GM13977 (cell line): Measurements from ENCODE around the gene LRRC4C.
"Not testable (repeated sequence)": the region's sequence is repeated elsewhere in the genome, so short reads cannot be mapped to it uniquely, and the experiment has no call there.

ENCODE experiments used
- DNase-seq: peaks from one replicate; pipeline ENCODE4 v3.0.0; 2012; ENCODE audit warnings: low spot score
- in situ Hi-C: fragments of 300-500 bp; cut with MboI; formaldehyde crosslinking; loops from one replicate; pipeline ENCODE4 v1.12.0; 2022; ENCODE audit warnings: low sequenced_read_pairs, low pct_unique_long_range_greater_than_20kb, mixed read lengths, inconsistent platforms; ENCODE audit not compliant: unreplicated experiment
- TF ChIP-seq, protein P1 (sequence below): IDR thresholded peaks from 2 replicates; pipeline ENCODE4 v1.5.1; 2012; ENCODE audit warnings: mild to moderate bottlenecking, control low read depth; ENCODE audit not compliant: insufficient read depth; ENCODE audit errors: extremely low read depth, missing control alignments

LRRC4C gene

DNA sequence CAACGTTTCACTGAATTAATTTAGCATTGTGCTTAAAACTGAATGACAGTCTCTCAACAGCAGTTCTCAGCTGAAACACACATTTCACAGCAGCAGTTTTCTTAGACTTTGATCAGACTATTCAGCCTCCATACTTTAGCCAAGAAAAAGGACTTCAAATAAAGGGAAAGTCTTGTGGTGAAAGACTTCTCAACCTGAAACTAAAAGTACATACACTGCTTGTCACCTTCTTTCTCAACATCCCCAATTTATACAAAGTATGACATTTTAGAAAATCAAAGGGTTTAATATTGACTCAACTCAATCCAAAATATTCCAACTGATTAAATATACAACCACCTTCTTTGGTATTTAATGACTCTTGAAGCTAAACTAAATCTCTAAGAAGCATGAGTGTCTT, 419.0 kb downstream of the LRRC4C start:
- in situ Hi-C loops = no loop called here
- TF ChIP-seq, protein P1, sequence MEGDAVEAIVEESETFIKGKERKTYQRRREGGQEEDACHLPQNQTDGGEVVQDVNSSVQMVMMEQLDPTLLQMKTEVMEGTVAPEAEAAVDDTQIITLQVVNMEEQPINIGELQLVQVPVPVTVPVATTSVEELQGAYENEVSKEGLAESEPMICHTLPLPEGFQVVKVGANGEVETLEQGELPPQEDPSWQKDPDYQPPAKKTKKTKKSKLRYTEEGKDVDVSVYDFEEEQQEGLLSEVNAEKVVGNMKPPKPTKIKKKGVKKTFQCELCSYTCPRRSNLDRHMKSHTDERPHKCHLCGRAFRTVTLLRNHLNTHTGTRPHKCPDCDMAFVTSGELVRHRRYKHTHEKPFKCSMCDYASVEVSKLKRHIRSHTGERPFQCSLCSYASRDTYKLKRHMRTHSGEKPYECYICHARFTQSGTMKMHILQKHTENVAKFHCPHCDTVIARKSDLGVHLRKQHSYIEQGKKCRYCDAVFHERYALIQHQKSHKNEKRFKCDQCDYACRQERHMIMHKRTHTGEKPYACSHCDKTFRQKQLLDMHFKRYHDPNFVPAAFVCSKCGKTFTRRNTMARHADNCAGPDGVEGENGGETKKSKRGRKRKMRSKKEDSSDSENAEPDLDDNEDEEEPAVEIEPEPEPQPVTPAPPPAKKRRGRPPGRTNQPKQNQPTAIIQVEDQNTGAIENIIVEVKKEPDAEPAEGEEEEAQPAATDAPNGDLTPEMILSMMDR = no peak
- DNase-seq = no peak

DNA sequence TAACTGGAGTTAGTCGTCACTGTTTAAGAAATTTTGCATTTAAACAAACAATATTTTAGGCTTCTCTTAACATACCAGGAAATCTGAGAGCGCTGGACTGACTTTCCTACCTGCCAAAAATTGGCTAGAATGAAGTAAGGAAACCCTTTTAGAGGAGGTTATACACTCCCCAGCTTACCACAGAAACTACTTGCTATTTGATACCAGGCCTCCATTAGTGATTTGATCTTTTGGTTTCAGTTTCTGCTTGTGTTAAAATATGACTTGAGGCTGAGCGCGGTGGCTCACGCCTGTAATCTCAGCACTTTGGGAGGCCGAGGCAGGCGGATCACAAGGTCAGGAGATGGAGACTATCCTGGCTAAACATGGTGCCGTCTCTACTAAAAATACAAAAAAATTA, 419.9 kb downstream of the LRRC4C start:
- in situ Hi-C loops = no loop called here
- DNase-seq = no peak
- TF ChIP-seq, protein P1 = no peak

GRCh38 chr11:41031551-41032060, 427.8 kb downstream of the LRRC4C start:
- TF ChIP-seq, protein P1 = no peak
- no peak for DNase-seq
- in situ Hi-C loops = no loop called here

GRCh38 chr11:41020259-41020658, 439.2 kb downstream of the LRRC4C start:
- no peak for DNase-seq
- in situ Hi-C loops = no loop called here
- TF ChIP-seq, protein P1 = no peak

DNA sequence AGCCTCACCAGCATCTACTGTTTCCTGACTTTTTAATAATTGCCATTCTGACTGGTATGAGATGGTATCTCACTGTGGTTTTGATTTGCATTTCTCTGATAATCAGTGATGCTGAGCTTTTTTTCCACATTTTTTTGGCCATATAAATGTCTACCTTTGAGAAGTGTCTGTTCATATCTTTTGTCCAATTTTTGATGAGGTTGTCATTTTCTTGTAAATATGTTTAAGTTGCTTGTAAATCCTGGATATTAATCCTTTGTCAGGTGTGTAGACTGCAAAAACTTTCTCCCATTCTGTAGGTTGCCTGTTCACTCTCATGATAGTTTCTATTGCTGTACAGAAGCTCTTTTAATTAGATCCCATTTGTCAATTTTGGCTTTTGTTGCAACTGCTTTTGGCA, 439.8 kb downstream of the LRRC4C start:
- in situ Hi-C loops, DNase-seq: not testable (repeated sequence)

DNA sequence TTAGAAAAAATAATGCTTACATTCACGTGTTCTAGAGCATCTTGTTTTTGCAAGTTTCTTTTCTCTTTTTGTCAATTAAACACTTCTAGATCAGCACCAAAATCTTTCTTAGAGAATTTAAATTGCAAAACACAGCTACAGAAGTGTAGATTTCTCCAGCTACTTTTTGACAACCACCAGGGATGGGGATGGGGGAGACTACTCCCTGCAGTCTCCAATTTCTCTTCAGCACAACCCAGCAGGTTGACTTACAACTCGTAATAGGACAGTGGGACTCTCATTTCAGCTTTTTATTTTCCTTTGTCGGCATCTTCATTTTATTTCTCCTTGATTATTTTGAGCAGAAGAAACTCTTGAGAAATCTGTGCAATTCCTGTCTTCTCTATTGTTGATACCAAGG, 441.2 kb downstream of the LRRC4C start:
- DNase-seq = no peak
- TF ChIP-seq, protein P1 = no peak
- in situ Hi-C loops = no loop called here

DNA sequence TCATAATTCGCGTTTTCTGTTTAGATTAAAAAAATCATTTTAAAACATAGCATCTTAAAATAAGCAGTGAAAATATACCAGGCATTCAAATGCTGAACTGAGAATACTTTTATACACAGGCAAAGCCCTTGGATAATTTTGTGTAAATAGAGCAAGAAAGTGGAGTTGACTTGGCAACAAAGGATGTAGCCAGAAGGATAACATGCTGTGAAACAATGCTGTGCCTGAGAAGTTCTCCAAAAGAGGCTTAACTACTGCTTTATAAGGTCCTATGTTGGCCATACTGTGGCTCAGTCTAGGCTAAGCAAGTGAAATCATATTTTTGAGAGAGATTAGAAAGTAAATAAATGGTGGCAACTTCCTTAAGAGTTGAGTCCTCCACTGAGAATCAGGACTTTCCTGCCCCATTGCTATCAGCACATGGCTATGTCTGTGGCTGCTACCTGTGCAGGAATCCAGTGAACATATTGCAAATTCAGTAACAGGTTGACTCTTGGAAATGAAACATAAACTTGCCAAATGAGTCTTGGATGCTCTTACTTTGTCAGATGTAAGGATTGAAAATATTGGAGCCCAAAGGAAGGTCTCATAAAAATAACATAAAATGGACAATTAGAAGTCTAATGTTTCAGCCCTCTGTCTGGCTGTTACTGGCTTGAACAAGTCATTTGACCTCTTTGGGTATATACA, 448.9 kb downstream of the LRRC4C start:
- in situ Hi-C loops = no loop called here

More for the DNA sequence above, 448.9 kb downstream of the LRRC4C start:
- no peak for DNase-seq
- TF ChIP-seq, protein P1 = no peak
